ENCODE measurements around the gene SETBP1. TPM values are rescaled to one million over a fixed set of nuclear protein-coding genes. Genes with fewer than 3 reads are reported as not detected.
A peak's percentile ranks its signal among the peaks of the same experiment; 100 is the strongest.

SETBP1 gene
- total RNA-seq, 4 donors from 2014 or later = 16.2 to 33.6 (median 24.4) TPM

GRCh38 chr18:44917216-44918141 lies 236.8 kb downstream of the SETBP1 start:
- TF ChIP-seq CTCF (IDR thresholded peaks at IDR 0.05) (no peak), POLR2AphosphoS5 (IDR thresholded peaks at IDR 0.05) (no peak), POLR2A (IDR thresholded peaks at IDR 0.05) (no peak), EP300 (IDR thresholded peaks at IDR 0.05; ENCODE audit: low read depth) (no peak)
- intact Hi-C loops (cut with DNase I; ENCODE audit: low total_unique reads) = no loop called here
- Histone ChIP-seq H3K4me3 (no peak overlapping the region), H3K27me3 (no peaks in the 10 kb centered on the region), H3K9me3 (no peaks in the 10 kb centered on the region), H3K36me3 (no peaks in the 10 kb centered on the region), H3K4me1 (peaks cover 18 to 30% (median 22%) of the 10 kb centered on the region in 4 donors), H3K27ac (peak overlapping the region; percentile 6 to 45 (median 30))
- WGBS, 2 donors (ENCODE audit: low coverage in 1 of 2) = 10 to 40% methylated on average over 3 to 10 of the region's 10 CpGs
- no peak for DNase-seq
- in situ Hi-C loops (cut with MboI; ENCODE audit: low pct_ligation_motif_present in 1 of 4, low pct_unique_long_range_greater_than_20kb in 1 of 4, low sequenced_read_pairs in 3 of 4) = loop anchor here in 1 of 4 donors (25.0 kb wide), 1 partner anchor 295 kb away; no protein-coding TSS in a partner anchor

- H3K9me3 ChIP-seq = no peaks in the 10 kb centered on the region
- no peaks in the 10 kb centered on the region for H3K36me3 ChIP-seq
- H3K27ac ChIP-seq = peak overlapping the region in 2 of 4 donors; percentile 4 to 45
- TF ChIP-seq POLR2AphosphoS5 (IDR thresholded peaks at IDR 0.05) = peak in 1 of 3 donors; percentile 7
- no peak for TF ChIP-seq CTCF (IDR thresholded peaks at IDR 0.05)
- no peaks in the 10 kb centered on the region for H3K27me3 ChIP-seq
- in situ Hi-C loops (cut with MboI; ENCODE audit: low pct_ligation_motif_present in 1 of 4, low pct_unique_long_range_greater_than_20kb in 1 of 4, low sequenced_read_pairs in 3 of 4) (loop anchor here in 1 of 4 donors (25.0 kb wide), 1 partner anchor 294 kb away; no protein-coding TSS in a partner anchor), intact Hi-C loops (cut with DNase I; ENCODE audit: low total_unique reads) (no loop called here)
- H3K4me3 ChIP-seq = no peak overlapping the region
- no peak for DNase-seq
- 50 to 77% methylated on average over 1 to 4 of the region's 4 CpGs for WGBS, 2 donors (ENCODE audit: low coverage in 1 of 2)
- H3K4me1 ChIP-seq = peaks cover 18 to 30% (median 22%) of the 10 kb centered on the region in 4 donors
Observed at GRCh38 chr18:44918142-44918476, 237.4 kb downstream of the SETBP1 start.

- H3K36me3 ChIP-seq = no peaks in the 10 kb centered on the region
- intact Hi-C loops (cut with DNase I; ENCODE audit: low total_unique reads) (no loop called here), in situ Hi-C loops (cut with MboI; ENCODE audit: low pct_ligation_motif_present in 1 of 4, low pct_unique_long_range_greater_than_20kb in 1 of 4, low sequenced_read_pairs in 3 of 4) (loop anchor here in 1 of 4 donors (25.0 kb wide), 1 partner anchor 292 kb away; no protein-coding TSS in a partner anchor)
- no peak overlapping the region for H3K27ac ChIP-seq
- no peak for DNase-seq
- H3K4me1 ChIP-seq = peaks cover 18 to 33% (median 22%) of the 10 kb centered on the region in 4 donors
- no peaks in the 10 kb centered on the region for H3K27me3 ChIP-seq
- no peak overlapping the region for H3K4me3 ChIP-seq
- no peaks in the 10 kb centered on the region for H3K9me3 ChIP-seq
- 73 to 77% methylated on average over 4 of the region's 4 CpGs for WGBS, 2 donors (ENCODE audit: low coverage in 1 of 2)
- TF ChIP-seq POLR2AphosphoS5 (IDR thresholded peaks at IDR 0.05) (no peak), POLR2A (IDR thresholded peaks at IDR 0.05) (no peak), CTCF (IDR thresholded peaks at IDR 0.05) (no peak), EP300 (IDR thresholded peaks at IDR 0.05; ENCODE audit: low read depth) (no peak)
Observed at GRCh38 chr18:44920441-44920840, 239.8 kb downstream of the SETBP1 start.

DNA sequence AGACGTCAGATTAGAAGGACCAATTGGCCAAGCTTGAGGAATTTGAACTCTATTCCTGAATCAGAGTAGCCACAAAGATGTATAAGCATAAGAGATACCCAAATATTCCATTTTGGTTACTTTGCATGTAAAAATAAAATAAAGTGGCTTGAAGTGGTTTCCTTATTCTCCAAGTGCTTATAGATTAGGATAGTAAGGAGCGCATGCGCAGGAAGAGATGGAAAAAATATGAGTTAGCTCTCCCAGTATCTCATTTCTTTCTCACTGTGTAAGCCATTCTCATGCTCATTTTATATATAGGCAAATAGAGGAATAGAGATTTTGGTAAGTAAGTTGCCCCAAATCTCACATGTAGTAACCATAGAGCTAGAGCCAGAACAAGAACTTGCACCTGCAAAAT lies 241.3 kb downstream of the SETBP1 start:
- DNase-seq = no peak
- 95 to 97% methylated on average over 2 to 3 of the region's 3 CpGs for WGBS, 2 donors (ENCODE audit: low coverage in 1 of 2)
- no peaks in the 10 kb centered on the region for H3K27me3 ChIP-seq
- TF ChIP-seq POLR2AphosphoS5 (IDR thresholded peaks at IDR 0.05) (no peak), CTCF (IDR thresholded peaks at IDR 0.05) (no peak), POLR2A (IDR thresholded peaks at IDR 0.05) (no peak), EP300 (IDR thresholded peaks at IDR 0.05; ENCODE audit: low read depth) (no peak)
- in situ Hi-C loops (cut with MboI; ENCODE audit: low pct_ligation_motif_present in 1 of 4, low pct_unique_long_range_greater_than_20kb in 1 of 4, low sequenced_read_pairs in 3 of 4) = loop anchor here in 1 of 4 donors (25.0 kb wide), 1 partner anchor 290 kb away; no protein-coding TSS in a partner anchor
- intact Hi-C loops (cut with DNase I; ENCODE audit: low total_unique reads) = no loop called here
- H3K4me1 ChIP-seq = peaks cover 12 to 21% (median 14%) of the 10 kb centered on the region in 4 donors
- no peaks in the 10 kb centered on the region for H3K36me3 ChIP-seq
- no peak overlapping the region for H3K27ac ChIP-seq
- H3K9me3 ChIP-seq = no peaks in the 10 kb centered on the region
- H3K4me3 ChIP-seq = no peak overlapping the region
